PC-3 (cell line): Measurements from ENCODE around the gene IFI27L1.

Experiments
- EZH2 ChIP-seq: fragments of 300-600 bp; sonication (generic); IDR thresholded peaks from one replicate; pipeline ENCODE4 v1.6.1; 2017; ENCODE audit warnings: antibody characterized with exemption, mild to moderate bottlenecking, low read length; ENCODE audit not compliant: unreplicated experiment
- TF ChIP-seq, protein P1 (sequence below): fragments of 300-600 bp; sonication (generic); conservative IDR thresholded peaks from 2 replicates; pipeline ENCODE4 v1.5.1; 2017; ENCODE audit warnings: antibody characterized with exemption, low read depth, mild to moderate bottlenecking, low read length

GRCh38 chr14:94051779-94052178, 29.3 kb upstream of the IFI27L1 start:
- TF ChIP-seq, protein P1, sequence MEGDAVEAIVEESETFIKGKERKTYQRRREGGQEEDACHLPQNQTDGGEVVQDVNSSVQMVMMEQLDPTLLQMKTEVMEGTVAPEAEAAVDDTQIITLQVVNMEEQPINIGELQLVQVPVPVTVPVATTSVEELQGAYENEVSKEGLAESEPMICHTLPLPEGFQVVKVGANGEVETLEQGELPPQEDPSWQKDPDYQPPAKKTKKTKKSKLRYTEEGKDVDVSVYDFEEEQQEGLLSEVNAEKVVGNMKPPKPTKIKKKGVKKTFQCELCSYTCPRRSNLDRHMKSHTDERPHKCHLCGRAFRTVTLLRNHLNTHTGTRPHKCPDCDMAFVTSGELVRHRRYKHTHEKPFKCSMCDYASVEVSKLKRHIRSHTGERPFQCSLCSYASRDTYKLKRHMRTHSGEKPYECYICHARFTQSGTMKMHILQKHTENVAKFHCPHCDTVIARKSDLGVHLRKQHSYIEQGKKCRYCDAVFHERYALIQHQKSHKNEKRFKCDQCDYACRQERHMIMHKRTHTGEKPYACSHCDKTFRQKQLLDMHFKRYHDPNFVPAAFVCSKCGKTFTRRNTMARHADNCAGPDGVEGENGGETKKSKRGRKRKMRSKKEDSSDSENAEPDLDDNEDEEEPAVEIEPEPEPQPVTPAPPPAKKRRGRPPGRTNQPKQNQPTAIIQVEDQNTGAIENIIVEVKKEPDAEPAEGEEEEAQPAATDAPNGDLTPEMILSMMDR = no peak
- TF ChIP-seq EZH2 = no peak
